Endodermal cell (in vitro differentiated cells): ENCODE measurements around the gene CALML5. TPM values are rescaled to one million over a fixed set of nuclear protein-coding genes. Genes with fewer than 3 reads are reported as not detected.

Experiments used
- DNase-seq: peaks from one replicate; pipeline ENCODE4 v3.0.0-alpha.2; 2017
- H3K27ac ChIP-seq: 2 replicates; pipeline ENCODE4 v1.5.1; 2013; ENCODE audit warnings: mild to moderate bottlenecking, low read depth, low read length, moderate library complexity
- H3K27me3 ChIP-seq: 2 replicates; pipeline ENCODE4 v1.6.1; 2013; ENCODE audit warnings: mild to moderate bottlenecking, low read length, moderate library complexity; ENCODE audit not compliant: insufficient read depth, control insufficient read depth, poor library complexity, severe bottlenecking
- H3K36me3 ChIP-seq: 2 replicates; pipeline ENCODE4 v1.7.0; 2013; ENCODE audit warnings: mild to moderate bottlenecking, low read length, moderate library complexity; ENCODE audit not compliant: control insufficient read depth, insufficient read depth
- H3K4me1 ChIP-seq: one replicate; pipeline ENCODE4 v1.7.0; 2013; ENCODE audit warnings: low read length; ENCODE audit not compliant: control insufficient read depth, insufficient read depth
- H3K4me3 ChIP-seq: 2 replicates; pipeline ENCODE4 v1.5.1; 2013; ENCODE audit warnings: mild to moderate bottlenecking, low read length, moderate library complexity
- H3K9ac ChIP-seq: 2 replicates; pipeline ENCODE4 v1.6.1; 2013; ENCODE audit warnings: mild to moderate bottlenecking, low read length, moderate library complexity; ENCODE audit not compliant: poor library complexity, severe bottlenecking; ENCODE audit errors: extremely low read depth
- H3K9me3 ChIP-seq: 2 replicates; pipeline ENCODE4 v1.6.1; 2013; ENCODE audit warnings: mild to moderate bottlenecking, low read length, moderate library complexity; ENCODE audit not compliant: control insufficient read depth
- H3K27ac Mint-ChIP-seq: 2 replicates; pipeline ENCODE4 v1.8.0; 2020; ENCODE audit warnings: mixed read lengths
- H3K27me3 Mint-ChIP-seq: 2 replicates; pipeline ENCODE4 v1.8.0; 2021; ENCODE audit warnings: mild to moderate bottlenecking, mixed read lengths; ENCODE audit not compliant: insufficient read depth
- H3K36me3 Mint-ChIP-seq: 2 replicates; pipeline ENCODE4 v1.8.0; 2020; ENCODE audit warnings: low read depth, mixed read lengths
- H3K4me1 Mint-ChIP-seq: 2 replicates; pipeline ENCODE4 v1.8.0; 2020; ENCODE audit warnings: mixed read lengths
- H3K4me3 Mint-ChIP-seq: 2 replicates; pipeline ENCODE4 v1.8.0; 2020; ENCODE audit warnings: mild to moderate bottlenecking, moderate library complexity, mixed read lengths
- H3K9me3 Mint-ChIP-seq: 2 replicates; pipeline ENCODE4 v1.8.0; 2020; ENCODE audit warnings: mild to moderate bottlenecking, mixed read lengths
- WGBS, 2 experiments: methylation state at CpG; one replicate each; pipeline versions ENCODE4 v1.1.5 to v1.1.7; 2013; ENCODE audit warnings: missing lambda C conversion rate in 2 of 2, mixed read lengths in 1 of 2; ENCODE audit not compliant: insufficient coverage in 1 of 2, insufficient read length in 1 of 2; 5-methylcytosine and 5-hydroxymethylcytosine counted together
- total RNA-seq, 2 donors: library from RNA; stranded (reverse); fragmentation: NEBNext Ultra II Directional in 1 of 2; extraction: Animal tissue kit (Norgen Biotek cat#: 25700) in 1 of 2; gene quantifications; 2 replicates in 1 of 2; 3 replicates in 1 of 2; pipeline ENCODE4 v1.2.1, GENCODE V29; 2021
- TF ChIP-seq, protein P1 (sequence below): fragments of 200-600 bp; sonication (generic); conservative IDR thresholded peaks from 2 replicates; pipeline ENCODE4 v1.5.0; 2021; ENCODE audit warnings: antibody characterized with exemption, mild to moderate bottlenecking

The CALML5 gene
- total RNA-seq, 2 donors from 2014 or later, result not detected

- Mint-ChIP-seq H3K36me3 (no peaks in the 10 kb centered on the region), H3K27me3 (peaks cover 11% of the 10 kb centered on the region), H3K9me3 (no peaks in the 10 kb centered on the region), H3K4me1 (peaks cover 21% of the 10 kb centered on the region), H3K27ac (no peak overlapping the region), H3K4me3 (no peak overlapping the region)
- Histone ChIP-seq H3K9me3 (no peaks in the 10 kb centered on the region), H3K4me1 (no peaks in the 10 kb centered on the region), H3K27ac (no peak overlapping the region), H3K27me3 (peaks cover 3% of the 10 kb centered on the region), H3K9ac (no peak overlapping the region), H3K4me3 (no peak overlapping the region), H3K36me3 (no peaks in the 10 kb centered on the region)
- no peak for DNase-seq
- 94 to 97% methylated on average over 9 to 11 of the region's 11 CpGs for WGBS, 2 experiments
- TF ChIP-seq, protein P1, sequence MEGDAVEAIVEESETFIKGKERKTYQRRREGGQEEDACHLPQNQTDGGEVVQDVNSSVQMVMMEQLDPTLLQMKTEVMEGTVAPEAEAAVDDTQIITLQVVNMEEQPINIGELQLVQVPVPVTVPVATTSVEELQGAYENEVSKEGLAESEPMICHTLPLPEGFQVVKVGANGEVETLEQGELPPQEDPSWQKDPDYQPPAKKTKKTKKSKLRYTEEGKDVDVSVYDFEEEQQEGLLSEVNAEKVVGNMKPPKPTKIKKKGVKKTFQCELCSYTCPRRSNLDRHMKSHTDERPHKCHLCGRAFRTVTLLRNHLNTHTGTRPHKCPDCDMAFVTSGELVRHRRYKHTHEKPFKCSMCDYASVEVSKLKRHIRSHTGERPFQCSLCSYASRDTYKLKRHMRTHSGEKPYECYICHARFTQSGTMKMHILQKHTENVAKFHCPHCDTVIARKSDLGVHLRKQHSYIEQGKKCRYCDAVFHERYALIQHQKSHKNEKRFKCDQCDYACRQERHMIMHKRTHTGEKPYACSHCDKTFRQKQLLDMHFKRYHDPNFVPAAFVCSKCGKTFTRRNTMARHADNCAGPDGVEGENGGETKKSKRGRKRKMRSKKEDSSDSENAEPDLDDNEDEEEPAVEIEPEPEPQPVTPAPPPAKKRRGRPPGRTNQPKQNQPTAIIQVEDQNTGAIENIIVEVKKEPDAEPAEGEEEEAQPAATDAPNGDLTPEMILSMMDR, result no peak
These were observed 10.3 kb upstream of the CALML5 start for GRCh38 chr10:5509691-5510090.

DNA sequence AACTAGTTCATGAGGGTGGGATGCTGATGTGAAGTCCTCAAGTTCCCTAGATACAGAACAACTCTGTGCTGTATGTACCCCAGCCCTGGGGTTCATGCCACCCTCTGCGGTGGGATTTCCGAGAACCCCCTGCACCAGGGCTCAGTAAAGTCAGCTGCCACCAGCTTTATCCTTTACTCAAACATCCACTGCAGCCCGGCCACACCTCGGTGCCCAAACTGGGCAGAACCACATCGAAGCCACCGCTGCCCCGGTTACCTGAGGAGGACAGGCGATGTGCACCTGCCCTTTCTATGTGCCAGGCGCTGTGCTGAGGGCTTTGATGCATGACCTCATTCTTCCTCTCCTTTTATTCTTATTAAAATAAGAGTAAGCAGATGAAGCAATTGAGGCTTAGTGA is 9.9 kb upstream of the CALML5 start:
- Mint-ChIP-seq H3K36me3 (no peaks in the 10 kb centered on the region), H3K27me3 (peaks cover 10% of the 10 kb centered on the region), H3K27ac (no peak overlapping the region), H3K4me1 (peaks cover 17% of the 10 kb centered on the region), H3K9me3 (no peaks in the 10 kb centered on the region), H3K4me3 (no peak overlapping the region)
- no peaks in the 10 kb centered on the region for H3K9me3 ChIP-seq
- TF ChIP-seq, protein P1, result no peak
- H3K9ac ChIP-seq, result no peak overlapping the region
- WGBS, 2 experiments, result 79 to 94% methylated on average over 3 to 9 of the region's 9 CpGs
- no peak for DNase-seq
- H3K36me3 ChIP-seq, result no peaks in the 10 kb centered on the region
- no peaks in the 10 kb centered on the region for H3K4me1 ChIP-seq
- no peaks in the 10 kb centered on the region for H3K27me3 ChIP-seq
- no peak overlapping the region for H3K4me3 ChIP-seq
- H3K27ac ChIP-seq, result no peak overlapping the region

- H3K27ac Mint-ChIP-seq, result no peak overlapping the region
- no peak for DNase-seq
- peaks cover 17% of the 10 kb centered on the region for H3K4me1 Mint-ChIP-seq
- H3K36me3 Mint-ChIP-seq, result no peaks in the 10 kb centered on the region
- no peaks in the 10 kb centered on the region for H3K36me3 ChIP-seq
- WGBS, 2 experiments, result 91 to 100% methylated on average over 4 to 6 of the region's 6 CpGs
- no peak overlapping the region for H3K27ac ChIP-seq
- H3K9me3 ChIP-seq, result no peaks in the 10 kb centered on the region
- no peak overlapping the region for H3K9ac ChIP-seq
- no peaks in the 10 kb centered on the region for H3K27me3 ChIP-seq
- peaks cover 10% of the 10 kb centered on the region for H3K27me3 Mint-ChIP-seq
- no peaks in the 10 kb centered on the region for H3K4me1 ChIP-seq
- H3K4me3 Mint-ChIP-seq, result no peak overlapping the region
- TF ChIP-seq, protein P1, result no peak
- H3K4me3 ChIP-seq, result no peak overlapping the region
- H3K9me3 Mint-ChIP-seq, result no peaks in the 10 kb centered on the region
These were observed 9.4 kb upstream of the CALML5 start for GRCh38 chr10:5508786-5509185.
